Putamen (tissue), 1 donor: Measurements from ENCODE around the gene DPF1.
A peak's percentile ranks its signal among the peaks of the same experiment; 100 is the strongest.
"Not testable (repeated sequence)": the region's sequence is repeated elsewhere in the genome, so short reads cannot be mapped to it uniquely, and the experiment has no call there.

Experiments
- DNase-seq: peaks from one replicate; pipeline ENCODE4 v3.0.0-alpha.2; 2016; ENCODE audit warnings: low spot score

Gene DPF1

GRCh38 chr19:38224014-38224862 is at the start of gene DPF1:
DPF1 (minus strand) TSS chr19:38224222; CDS start chr19:38224142, 80 bp downstream.
- DNase-seq: peak; percentile 74

- no peak for DNase-seq
Measured at GRCh38 chr19:38273499-38273898, 49.5 kb upstream of the DPF1 start.

GRCh38 chr19:38270587-38271167 is 46.7 kb upstream of the DPF1 start:
- DNase-seq: no peak

- no peak for DNase-seq
Measured at GRCh38 chr19:38268539-38268938, 44.5 kb upstream of the DPF1 start.

GRCh38 chr19:38267761-38268483 is 43.9 kb upstream of the DPF1 start:
- no peak for DNase-seq

- DNase-seq: no peak
Measured at GRCh38 chr19:38266981-38267597, 43.1 kb upstream of the DPF1 start.

- no peak for DNase-seq
Measured at GRCh38 chr19:38265921-38266429, 42.0 kb upstream of the DPF1 start.

GRCh38 chr19:38265213-38265861 is 41.3 kb upstream of the DPF1 start:
- no peak for DNase-seq

- no peak for DNase-seq
Measured at GRCh38 chr19:38264486-38265212, 40.6 kb upstream of the DPF1 start, which contains the start of gene SPINT2. SPINT2 (plus strand) TSS chr19:38264573; CDS start chr19:38264893, 320 bp downstream.

GRCh38 chr19:38263689-38264485 is 39.9 kb upstream of the DPF1 start:
- no peak for DNase-seq

GRCh38 chr19:38262585-38263268 is 38.7 kb upstream of the DPF1 start:
- DNase-seq: no peak

- DNase-seq: not testable (repeated sequence)
Measured at GRCh38 chr19:38261942-38262341, 37.9 kb upstream of the DPF1 start.

- DNase-seq: no peak
Measured at GRCh38 chr19:38255383-38256014, 31.5 kb upstream of the DPF1 start.

- DNase-seq: no peak
Measured at GRCh38 chr19:38253788-38254187, 29.8 kb upstream of the DPF1 start.

- peak; percentile 97 for DNase-seq
Measured at GRCh38 chr19:38252941-38253691, 29.1 kb upstream of the DPF1 start.

GRCh38 chr19:38252385-38252784 is 28.4 kb upstream of the DPF1 start:
- no peak for DNase-seq

GRCh38 chr19:38251564-38252051 is 27.6 kb upstream of the DPF1 start:
- DNase-seq: peak; percentile 63
